Neuronal stem cell (in vitro differentiated cells): Measurements from ENCODE around the gene ETV1.

Experiments
- DNase-seq: peaks from one replicate; pipeline ENCODE4 v3.0.0-alpha.2; 2013; ENCODE audit warnings: low spot score
- H2AFZ ChIP-seq: one replicate; pipeline ENCODE4 v1.6.1; 2013; ENCODE audit warnings: mild to moderate bottlenecking, low read length, inconsistent platforms
- H2AK5ac ChIP-seq: 2 replicates; pipeline ENCODE4 v1.6.1; 2013; ENCODE audit warnings: low read depth, mild to moderate bottlenecking, inconsistent platforms, low read length, moderate library complexity, mixed read lengths
- H2BK120ac ChIP-seq: 2 replicates; pipeline ENCODE4 v1.6.1; 2013; ENCODE audit warnings: low read depth, mild to moderate bottlenecking, inconsistent platforms, low read length, moderate library complexity, mixed read lengths
- H2BK12ac ChIP-seq: one replicate; pipeline ENCODE4 v1.6.1; 2013; ENCODE audit warnings: low read length, inconsistent platforms
- H2BK15ac ChIP-seq: 2 replicates; pipeline ENCODE4 v1.6.1; 2013; ENCODE audit warnings: mild to moderate bottlenecking, low read length, inconsistent platforms, mixed read lengths
- H2BK5ac ChIP-seq: one replicate; pipeline ENCODE4 v1.6.1; 2013; ENCODE audit warnings: inconsistent platforms, mild to moderate bottlenecking, low read length, moderate library complexity
- H3K14ac ChIP-seq: one replicate; pipeline ENCODE4 v1.6.1; 2013; ENCODE audit warnings: low read length, inconsistent platforms
- H3K18ac ChIP-seq: 2 replicates; pipeline ENCODE4 v1.6.1; 2013; ENCODE audit warnings: low read length, inconsistent platforms
- H3K23ac ChIP-seq: 2 replicates; pipeline ENCODE4 v1.6.1; 2013; ENCODE audit warnings: low read depth, mild to moderate bottlenecking, mixed read lengths, low read length, inconsistent platforms; ENCODE audit not compliant: poor library complexity
- H3K27ac ChIP-seq: replicated peaks from 3 replicates; pipeline ENCODE4 v1.5.1; 2013; ENCODE audit warnings: low read length, inconsistent platforms
- H3K27me3 ChIP-seq, 3 experiments: 2 replicates each; pipeline ENCODE4 v1.6.1; 2013; ENCODE audit warnings: low read length in 3 of 3, mild to moderate bottlenecking in 2 of 3, inconsistent platforms in 1 of 3, low read depth in 1 of 3, mixed read lengths in 1 of 3, moderate library complexity in 1 of 3; ENCODE audit not compliant: control insufficient read depth in 3 of 3, insufficient read depth in 3 of 3
- H3K36me3 ChIP-seq, 2 donors: replicated peaks in 1 of 2; 2 replicates each; pipeline ENCODE4 v1.6.1; 2013; ENCODE audit warnings: low read length in 2 of 2; ENCODE audit not compliant: control insufficient read depth in 2 of 2, insufficient read depth in 2 of 2
- H3K4ac ChIP-seq: 2 replicates; pipeline ENCODE4 v1.6.1; 2013; ENCODE audit warnings: inconsistent platforms, mild to moderate bottlenecking, low read length, moderate library complexity
- H3K4me1 ChIP-seq, 2 donors: 1 replicate in 1 of 2; 2 replicates in 1 of 2; pipeline ENCODE4 v1.6.1; 2013; ENCODE audit warnings: low read length in 2 of 2, low read depth in 1 of 2; ENCODE audit not compliant: control insufficient read depth in 2 of 2, insufficient read depth in 1 of 2
- H3K4me2 ChIP-seq: one replicate; pipeline ENCODE4 v1.6.1; 2013; ENCODE audit warnings: mild to moderate bottlenecking, low read length, inconsistent platforms; ENCODE audit not compliant: insufficient read depth, poor library complexity, severe bottlenecking
- H3K4me3 ChIP-seq, 2 donors: 2 replicates each; pipeline ENCODE4 v1.5.1; 2013; ENCODE audit warnings: low read length in 2 of 2, mild to moderate bottlenecking in 2 of 2, inconsistent platforms in 1 of 2, moderate library complexity in 1 of 2
- H3K79me1 ChIP-seq: one replicate; pipeline ENCODE4 v1.6.1; 2013; ENCODE audit warnings: low read depth, mild to moderate bottlenecking, inconsistent platforms, low read length, moderate library complexity
- H3K9ac ChIP-seq: one replicate; pipeline ENCODE4 v1.6.1; 2013; ENCODE audit warnings: mild to moderate bottlenecking, low read depth, low read length, inconsistent platforms; ENCODE audit not compliant: poor library complexity
- H3K9me3 ChIP-seq, 2 donors: replicated peaks in 1 of 2; 2 replicates each; pipeline versions ENCODE3 to v1.6.1; 2013; ENCODE audit warnings: low read length in 2 of 2, mild to moderate bottlenecking in 2 of 2, inconsistent platforms in 1 of 2, low read depth in 1 of 2, mixed read lengths in 1 of 2, moderate library complexity in 1 of 2; ENCODE audit not compliant: control insufficient read depth in 2 of 2, insufficient read depth in 1 of 2
- H4K8ac ChIP-seq: one replicate; pipeline ENCODE4 v1.6.1; 2013; ENCODE audit warnings: low read depth, mild to moderate bottlenecking, inconsistent platforms, low read length, moderate library complexity
- H4K91ac ChIP-seq: one replicate; pipeline ENCODE4 v1.6.1; 2013; ENCODE audit warnings: low read length, low read depth, mild to moderate bottlenecking, inconsistent platforms; ENCODE audit not compliant: poor library complexity
- WGBS, 2 donors: extraction: QIAGEN DNeasy Blood & Tissue Kit; methylation state at CpG; one replicate each; pipeline ENCODE4 v1.1.7; 2013; ENCODE audit warnings: missing lambda C conversion rate in 2 of 2, mixed read lengths in 1 of 2; ENCODE audit not compliant: insufficient read length in 2 of 2, insufficient replicate concordance in 1 of 2; ENCODE audit errors: extremely low coverage in 2 of 2; 5-methylcytosine and 5-hydroxymethylcytosine counted together

Gene ETV1

GRCh38 chr7:13982940-13983677 is 6.4 kb downstream of the ETV1 start:
- no peaks in the 10 kb centered on the region for H3K27me3 ChIP-seq
- H3K79me1 ChIP-seq = no peaks in the 10 kb centered on the region
- peaks cover 0 to 14% of the 10 kb centered on the region in 2 donors for H3K36me3 ChIP-seq
- H2BK5ac ChIP-seq = no peak overlapping the region
- no peak overlapping the region for H3K18ac ChIP-seq
- H2BK15ac ChIP-seq = no peak overlapping the region
- no peak overlapping the region for H3K14ac ChIP-seq
- no peak overlapping the region for H2BK120ac ChIP-seq
- no peak overlapping the region for H3K23ac ChIP-seq
- H3K27ac ChIP-seq = no peak overlapping the region
- no peak for DNase-seq
- H2BK12ac ChIP-seq = no peak overlapping the region
- H3K9ac ChIP-seq = no peak overlapping the region
- H3K4ac ChIP-seq = no peak overlapping the region
- no peak overlapping the region for H2AFZ ChIP-seq
- no peak overlapping the region for H3K4me3 ChIP-seq
- peaks cover 2 to 41% of the 10 kb centered on the region in 2 donors for H3K4me1 ChIP-seq
- WGBS, 2 donors = no CpG with 5 or more reads among the region's 4 CpGs
- no peak overlapping the region for H3K4me2 ChIP-seq
- no peaks in the 10 kb centered on the region for H3K9me3 ChIP-seq
- no peak overlapping the region for H4K91ac ChIP-seq
- H4K8ac ChIP-seq = no peak overlapping the region
- no peak overlapping the region for H2AK5ac ChIP-seq

DNA sequence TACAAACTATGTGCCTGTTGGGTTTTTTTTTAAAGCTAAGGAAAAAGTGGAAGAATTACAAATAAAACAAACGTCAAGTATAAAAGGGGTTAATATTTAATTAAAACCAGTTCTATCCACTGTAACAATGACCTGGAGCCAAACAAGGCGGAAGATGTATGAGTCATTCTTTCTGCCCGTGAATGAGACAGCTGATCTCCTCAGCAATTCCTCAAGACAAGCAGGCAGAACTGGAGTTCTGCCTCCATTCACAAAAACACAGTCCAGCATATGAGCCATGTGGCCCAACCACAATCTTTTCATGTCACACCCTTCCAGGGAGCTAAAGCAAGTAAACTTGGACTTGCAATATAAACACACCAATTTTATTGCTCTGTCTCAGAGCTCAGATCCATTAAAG is 8.4 kb downstream of the ETV1 start:
- peaks cover 0 to 37% of the 10 kb centered on the region in 2 donors for H3K4me1 ChIP-seq

DNA sequence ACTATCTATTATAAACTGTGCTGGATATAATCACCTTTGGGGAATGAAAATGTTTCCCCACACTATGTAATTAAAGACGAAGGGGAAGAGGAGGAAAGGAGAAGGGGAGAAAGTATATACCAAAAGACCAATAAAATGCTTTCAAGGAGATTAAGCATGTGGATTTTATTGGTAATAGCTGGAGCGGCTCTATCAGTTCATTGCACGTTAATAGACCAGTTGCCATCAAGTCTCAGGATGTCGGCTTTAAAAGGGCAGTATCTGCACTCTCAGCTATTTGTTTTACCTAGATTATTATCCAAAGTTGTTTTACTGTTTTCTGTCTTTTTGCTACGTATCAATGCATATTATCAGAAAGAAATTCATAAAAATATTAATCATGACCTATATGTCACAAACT is 9.0 kb downstream of the ETV1 start:
- H2BK120ac ChIP-seq = no peak overlapping the region
- H3K9ac ChIP-seq = no peak overlapping the region
- H3K23ac ChIP-seq = no peak overlapping the region
- no peak overlapping the region for H3K4me2 ChIP-seq
- H3K27ac ChIP-seq = no peak overlapping the region
- H2BK12ac ChIP-seq = no peak overlapping the region
- no peak overlapping the region for H4K8ac ChIP-seq
- peaks cover 2 to 33% of the 10 kb centered on the region in 2 donors for H3K36me3 ChIP-seq
- no peak overlapping the region for H4K91ac ChIP-seq
- H3K79me1 ChIP-seq = no peaks in the 10 kb centered on the region
- H3K4me3 ChIP-seq = no peak overlapping the region
- H3K9me3 ChIP-seq = no peaks in the 10 kb centered on the region
- no peak for DNase-seq
- no peak overlapping the region for H2BK5ac ChIP-seq
- no CpG with 5 or more reads among the region's 5 CpGs for WGBS, 2 donors
- no peak overlapping the region for H3K4ac ChIP-seq
- H3K27me3 ChIP-seq = no peaks in the 10 kb centered on the region
- no peak overlapping the region for H2AFZ ChIP-seq
- H3K18ac ChIP-seq = no peak overlapping the region
- peaks cover 0 to 35% of the 10 kb centered on the region in 2 donors for H3K4me1 ChIP-seq
- H2BK15ac ChIP-seq = no peak overlapping the region
- H2AK5ac ChIP-seq = no peak overlapping the region
- no peak overlapping the region for H3K14ac ChIP-seq

More for the DNA sequence above, 8.4 kb downstream of the ETV1 start:
- Histone ChIP-seq H2AFZ (no peak overlapping the region), H2BK15ac (no peak overlapping the region), H2BK12ac (no peak overlapping the region), H3K9me3 (no peaks in the 10 kb centered on the region), H3K4me2 (no peak overlapping the region), H3K23ac (no peak overlapping the region), H3K4me3 (no peak overlapping the region), H2BK120ac (no peak overlapping the region), H3K4ac (no peak overlapping the region), H3K9ac (no peak overlapping the region), H4K91ac (no peak overlapping the region), H3K27ac (no peak overlapping the region), H3K36me3 (peaks cover 2 to 27% of the 10 kb centered on the region in 2 donors), H2BK5ac (no peak overlapping the region), H3K27me3 (no peaks in the 10 kb centered on the region), H3K14ac (no peak overlapping the region), H3K18ac (no peak overlapping the region), H2AK5ac (no peak overlapping the region), H3K79me1 (no peaks in the 10 kb centered on the region), H4K8ac (no peak overlapping the region)
- no CpG with 5 or more reads among the region's 3 CpGs for WGBS, 2 donors
- DNase-seq = no peak

DNA sequence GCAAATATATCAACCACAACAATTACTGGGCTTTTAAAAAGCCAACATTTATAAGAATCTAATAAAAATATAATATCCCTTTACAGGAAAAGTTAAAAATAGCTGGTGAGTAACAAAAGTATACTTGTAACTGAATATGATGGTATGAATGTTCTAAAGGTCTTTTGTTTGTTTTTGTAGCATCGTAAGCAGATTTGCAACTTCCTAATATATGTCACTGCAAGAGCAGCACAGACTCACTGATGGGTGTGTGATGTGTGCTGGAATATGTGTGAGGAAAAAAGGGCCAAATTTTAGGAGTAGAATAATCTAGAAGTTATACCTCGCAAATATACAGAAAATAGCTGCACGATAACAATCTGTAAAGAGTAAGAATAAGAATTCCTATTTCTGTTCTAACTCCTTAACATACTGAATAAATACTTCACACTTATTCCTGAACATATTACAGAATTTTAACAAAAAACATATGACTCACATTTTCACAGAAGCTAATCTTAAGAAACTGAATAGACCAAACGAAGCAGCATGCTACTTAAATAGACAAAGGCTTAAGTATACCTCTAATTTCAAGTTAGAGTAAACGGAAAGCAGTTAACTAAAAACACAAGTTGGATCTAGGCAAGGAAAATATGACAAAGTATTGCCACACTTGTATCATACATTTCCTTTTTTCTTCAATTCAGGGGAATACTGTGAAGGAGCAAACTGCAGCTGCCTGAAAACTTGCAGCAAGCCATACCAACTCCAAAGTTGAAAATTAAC is 9.6 kb downstream of the ETV1 start:
- Histone ChIP-seq H3K4me2 (no peak overlapping the region), H3K14ac (no peak overlapping the region), H3K27ac (peak overlapping the region; percentile 27), H3K4me1 (peaks cover 0 to 30% of the 10 kb centered on the region in 2 donors), H3K9me3 (no peaks in the 10 kb centered on the region), H3K79me1 (no peaks in the 10 kb centered on the region), H2BK12ac (no peak overlapping the region), H4K8ac (no peak overlapping the region), H3K23ac (no peak overlapping the region), H3K9ac (no peak overlapping the region), H3K27me3 (no peaks in the 10 kb centered on the region), H2AFZ (no peak overlapping the region), H3K18ac (no peak overlapping the region), H2BK120ac (no peak overlapping the region), H2BK5ac (no peak overlapping the region), H2BK15ac (no peak overlapping the region), H4K91ac (no peak overlapping the region), H3K4ac (no peak overlapping the region), H2AK5ac (no peak overlapping the region), H3K4me3 (no peak overlapping the region), H3K36me3 (peaks cover 4 to 34% of the 10 kb centered on the region in 2 donors)
- no CpG with 5 or more reads among the region's 5 CpGs for WGBS, 2 donors
- DNase-seq = no peak
